IPS-NIHi7 (cell line): ENCODE data around the gene CADPS.

ENCODE experiments used
- DNase-seq: peaks from one replicate; pipeline ENCODE4 v3.0.0; 2012; ENCODE audit warnings: mixed read lengths; ENCODE audit errors: extremely low spot score

CADPS gene

GRCh38 chr3:62873761-62874710 is 1.2 kb downstream of the CADPS start:
- DNase-seq: peak; percentile 79

GRCh38 chr3:62873451-62873760 is 1.8 kb downstream of the CADPS start:
- peak; percentile 8 for DNase-seq

- DNase-seq: no peak
Observed at GRCh38 chr3:62872318-62872717, 2.9 kb downstream of the CADPS start.

GRCh38 chr3:62870321-62870720 is 4.9 kb downstream of the CADPS start:
- no peak for DNase-seq

- no peak for DNase-seq
Observed at GRCh38 chr3:62863648-62864047, 11.6 kb downstream of the CADPS start.

- DNase-seq: no peak
Observed at GRCh38 chr3:62859203-62859791, 15.9 kb downstream of the CADPS start.

- DNase-seq: no peak
Observed at GRCh38 chr3:62845996-62846395, 29.2 kb downstream of the CADPS start.

GRCh38 chr3:62843508-62843907 is 31.7 kb downstream of the CADPS start:
- DNase-seq: no peak

- DNase-seq: no peak
Observed at GRCh38 chr3:62839748-62840147, 35.5 kb downstream of the CADPS start.

GRCh38 chr3:62837145-62837787 is 38.0 kb downstream of the CADPS start:
- no peak for DNase-seq

GRCh38 chr3:62835554-62836236 is 39.5 kb downstream of the CADPS start:
- no peak for DNase-seq

- peak; percentile 68 for DNase-seq
Observed at GRCh38 chr3:62833538-62833937, 41.7 kb downstream of the CADPS start.

GRCh38 chr3:62832553-62832952 is 42.7 kb downstream of the CADPS start:
- no peak for DNase-seq

GRCh38 chr3:62830727-62831322 is 44.4 kb downstream of the CADPS start:
- DNase-seq: no peak

- no peak for DNase-seq
Observed at GRCh38 chr3:62827550-62827949, 47.7 kb downstream of the CADPS start.

- no peak for DNase-seq
Observed at GRCh38 chr3:62824965-62825592, 50.1 kb downstream of the CADPS start.

GRCh38 chr3:62823461-62824050 is 51.7 kb downstream of the CADPS start:
- DNase-seq: no peak

- DNase-seq: no peak
Observed at GRCh38 chr3:62822905-62823304, 52.3 kb downstream of the CADPS start.

GRCh38 chr3:62818347-62818746 is 56.9 kb downstream of the CADPS start:
- DNase-seq: no peak

- DNase-seq: no peak
Observed at GRCh38 chr3:62817678-62818077, 57.5 kb downstream of the CADPS start.

- no peak for DNase-seq
Observed at GRCh38 chr3:62815981-62816380, 59.2 kb downstream of the CADPS start.
